Measurements from ENCODE around the gene MMP19. TPM values are rescaled to one million over a fixed set of nuclear protein-coding genes. Genes with fewer than 3 reads are reported as not detected.
A peak's percentile ranks its signal among the peaks of the same experiment; 100 is the strongest.

The MMP19 gene, protein sequence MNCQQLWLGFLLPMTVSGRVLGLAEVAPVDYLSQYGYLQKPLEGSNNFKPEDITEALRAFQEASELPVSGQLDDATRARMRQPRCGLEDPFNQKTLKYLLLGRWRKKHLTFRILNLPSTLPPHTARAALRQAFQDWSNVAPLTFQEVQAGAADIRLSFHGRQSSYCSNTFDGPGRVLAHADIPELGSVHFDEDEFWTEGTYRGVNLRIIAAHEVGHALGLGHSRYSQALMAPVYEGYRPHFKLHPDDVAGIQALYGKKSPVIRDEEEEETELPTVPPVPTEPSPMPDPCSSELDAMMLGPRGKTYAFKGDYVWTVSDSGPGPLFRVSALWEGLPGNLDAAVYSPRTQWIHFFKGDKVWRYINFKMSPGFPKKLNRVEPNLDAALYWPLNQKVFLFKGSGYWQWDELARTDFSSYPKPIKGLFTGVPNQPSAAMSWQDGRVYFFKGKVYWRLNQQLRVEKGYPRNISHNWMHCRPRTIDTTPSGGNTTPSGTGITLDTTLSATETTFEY
- polyA plus RNA-seq (2011; rRNA removed) (34.2 and 40.7 TPM in 2 replicates), polyA minus RNA-seq (2011; rRNA and poly(A)+ RNA removed) (11.0 and 14.1 TPM in 2 replicates)

DNA sequence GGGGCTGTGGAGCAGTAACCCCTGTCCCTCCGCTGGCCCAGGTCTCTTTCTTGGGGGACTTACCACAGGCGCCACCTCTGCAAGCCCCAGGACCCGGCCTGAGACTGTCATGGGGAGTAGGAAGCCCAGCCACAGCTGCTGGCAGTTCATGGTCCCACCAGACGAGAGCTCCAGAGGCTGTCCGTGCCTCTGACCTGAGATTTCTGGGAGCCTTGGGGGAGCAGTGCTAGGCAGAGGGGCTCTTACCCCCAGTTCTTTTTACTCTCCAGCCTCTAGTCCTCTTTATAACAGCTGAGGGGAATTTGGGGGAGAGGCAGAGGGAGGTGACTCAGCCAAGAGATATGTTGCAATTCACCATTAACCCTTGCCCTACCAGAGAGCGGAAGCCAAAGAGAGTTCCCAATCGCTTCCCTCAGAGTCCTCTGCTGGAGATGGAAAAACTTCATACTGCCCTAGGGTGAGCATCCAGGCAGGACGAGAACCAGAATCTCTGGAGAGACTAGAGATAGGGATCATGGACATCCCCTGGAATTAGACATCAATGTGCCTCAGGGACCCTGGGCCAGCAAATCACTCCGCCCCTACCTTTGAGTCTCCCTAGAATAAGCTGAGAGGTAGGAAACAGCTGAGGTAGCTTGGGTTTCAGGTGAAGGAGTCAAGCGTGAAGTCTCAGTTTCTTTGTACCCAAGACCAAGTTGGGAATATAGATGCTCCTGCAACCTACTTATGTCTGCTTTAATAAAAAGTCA, at the start of gene MMP19:
Gene MMP19, minus strand, starts transcription at position 256 of the 749 bp plus-strand sequence. Its CDS starts 106 bp downstream, at position 150.
- TF ChIP-seq, protein P1, sequence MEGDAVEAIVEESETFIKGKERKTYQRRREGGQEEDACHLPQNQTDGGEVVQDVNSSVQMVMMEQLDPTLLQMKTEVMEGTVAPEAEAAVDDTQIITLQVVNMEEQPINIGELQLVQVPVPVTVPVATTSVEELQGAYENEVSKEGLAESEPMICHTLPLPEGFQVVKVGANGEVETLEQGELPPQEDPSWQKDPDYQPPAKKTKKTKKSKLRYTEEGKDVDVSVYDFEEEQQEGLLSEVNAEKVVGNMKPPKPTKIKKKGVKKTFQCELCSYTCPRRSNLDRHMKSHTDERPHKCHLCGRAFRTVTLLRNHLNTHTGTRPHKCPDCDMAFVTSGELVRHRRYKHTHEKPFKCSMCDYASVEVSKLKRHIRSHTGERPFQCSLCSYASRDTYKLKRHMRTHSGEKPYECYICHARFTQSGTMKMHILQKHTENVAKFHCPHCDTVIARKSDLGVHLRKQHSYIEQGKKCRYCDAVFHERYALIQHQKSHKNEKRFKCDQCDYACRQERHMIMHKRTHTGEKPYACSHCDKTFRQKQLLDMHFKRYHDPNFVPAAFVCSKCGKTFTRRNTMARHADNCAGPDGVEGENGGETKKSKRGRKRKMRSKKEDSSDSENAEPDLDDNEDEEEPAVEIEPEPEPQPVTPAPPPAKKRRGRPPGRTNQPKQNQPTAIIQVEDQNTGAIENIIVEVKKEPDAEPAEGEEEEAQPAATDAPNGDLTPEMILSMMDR (IDR thresholded peaks at IDR 0.05; ENCODE audit: insufficient read depth, low read depth, low read length) = no peak
- no peak for DNase-seq (ENCODE audit: low read depth)
- Histone ChIP-seq H3K27me3 (ENCODE audit: control insufficient read depth, insufficient read depth, low read length) (no peaks in the 10 kb centered on the region), H3K36me3 (ENCODE audit: control insufficient read depth, insufficient read depth, low read length) (peaks cover 14% of the 10 kb centered on the region), H3K4me3 (ENCODE audit: low read depth, low read length) (peak within 1 kb of the TSS; percentile 73)
- ChIA-PET POLR2A (no interaction called here), CTCF (interaction anchor here (1.1 to 3.8 kb wide), 6 partner anchors 12 to 153 kb away, joined by 3 to 15 read pairs (median 4); partner anchors contain the start of gene PYM1)

DNA sequence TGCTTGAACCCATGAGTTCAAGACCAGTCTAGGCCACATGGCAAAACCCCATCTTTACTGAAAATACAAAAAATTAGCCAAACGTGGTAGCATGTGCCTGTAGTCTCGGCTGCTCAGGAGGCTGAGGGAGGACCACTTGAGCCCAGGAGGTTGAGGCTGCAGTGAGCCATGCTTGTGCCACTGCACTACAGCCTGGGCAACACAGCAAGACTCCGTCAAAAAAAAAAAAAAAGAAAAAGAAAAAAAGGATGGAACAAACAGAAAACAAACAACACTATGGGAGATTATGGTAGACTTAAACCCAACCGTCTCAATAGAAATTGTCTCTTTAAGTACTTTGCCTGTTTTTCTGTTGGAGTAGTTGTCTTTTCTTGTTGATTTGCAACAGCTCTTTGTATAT, 48.6 kb upstream of the MMP19 start:
- ChIA-PET CTCF (no interaction called here), POLR2A (no interaction called here)
- Histone ChIP-seq H3K36me3 (ENCODE audit: control insufficient read depth, insufficient read depth, low read length) (no peaks in the 10 kb centered on the region), H3K27me3 (ENCODE audit: control insufficient read depth, insufficient read depth, low read length) (no peaks in the 10 kb centered on the region), H3K4me3 (ENCODE audit: low read depth, low read length) (no peak overlapping the region)
- TF ChIP-seq, protein P1 (IDR thresholded peaks at IDR 0.05; ENCODE audit: insufficient read depth, low read depth, low read length) = no peak
- DNase-seq (ENCODE audit: low read depth) = no peak

DNA sequence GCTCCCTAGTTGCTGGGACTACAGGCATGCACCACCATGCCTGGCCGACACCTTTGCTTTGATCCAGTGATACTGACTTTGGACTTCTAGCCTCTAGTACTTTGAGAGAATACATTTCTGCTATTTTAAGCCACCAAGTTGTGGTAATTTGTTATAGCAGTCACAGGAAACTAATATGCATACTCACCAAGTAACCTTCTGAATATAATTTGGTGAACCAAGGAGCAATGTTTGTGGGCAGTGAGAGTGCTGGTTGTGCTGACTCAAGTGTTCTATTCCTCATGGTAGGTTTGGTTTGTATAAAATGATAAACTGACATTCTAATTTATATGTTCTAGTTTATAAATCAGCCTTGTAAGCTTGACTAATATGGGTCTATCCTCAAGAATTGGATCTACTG, 42.4 kb upstream of the MMP19 start:
- no peaks in the 10 kb centered on the region for H3K36me3 ChIP-seq (ENCODE audit: control insufficient read depth, insufficient read depth, low read length)
- CTCF ChIA-PET = no interaction called here
- POLR2A ChIA-PET = interaction anchor here (0.6 to 0.7 kb wide), 2 partner anchors 38 to 55 kb away, joined by 3 to 4 read pairs; no protein-coding TSS in a partner anchor
- no peak for DNase-seq (ENCODE audit: low read depth)
- TF ChIP-seq, protein P1 (IDR thresholded peaks at IDR 0.05; ENCODE audit: insufficient read depth, low read depth, low read length) = no peak
- H3K27me3 ChIP-seq (ENCODE audit: control insufficient read depth, insufficient read depth, low read length) = no peaks in the 10 kb centered on the region
- H3K4me3 ChIP-seq (ENCODE audit: low read depth, low read length) = no peak overlapping the region

DNA sequence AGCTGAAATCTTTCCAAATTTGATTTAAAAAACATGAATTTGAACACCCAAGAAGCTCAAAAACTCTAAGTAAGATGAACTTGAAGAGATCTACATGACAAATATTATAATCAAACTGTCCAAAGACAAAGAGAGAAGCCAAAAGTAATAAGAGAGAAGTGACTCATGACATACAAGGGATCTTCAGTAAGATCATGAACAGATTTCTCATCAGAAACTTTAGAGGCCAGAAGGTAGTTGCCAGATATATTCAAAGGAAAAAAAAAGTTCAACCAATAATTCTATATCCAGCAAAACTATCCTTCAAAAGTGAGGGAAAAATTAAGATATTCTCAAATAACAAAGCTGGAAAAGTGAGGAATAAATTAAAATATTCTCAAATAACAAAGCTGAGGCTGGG, 35.1 kb upstream of the MMP19 start:
- Histone ChIP-seq H3K4me3 (ENCODE audit: low read depth, low read length) (no peak overlapping the region), H3K27me3 (ENCODE audit: control insufficient read depth, insufficient read depth, low read length) (no peaks in the 10 kb centered on the region), H3K36me3 (ENCODE audit: control insufficient read depth, insufficient read depth, low read length) (no peaks in the 10 kb centered on the region)
- DNase-seq (ENCODE audit: low read depth) = no peak
- POLR2A ChIA-PET = no interaction called here
- TF ChIP-seq, protein P1 (IDR thresholded peaks at IDR 0.05; ENCODE audit: insufficient read depth, low read depth, low read length) = no peak
- CTCF ChIA-PET = interaction anchor here (0.8 to 2.6 kb wide), 3 partner anchors 27 to 49 kb away, joined by 3 to 10 read pairs (median 3); partner anchors contain the start of gene PYM1
